ENCODE measurements around the gene CMPK2.

GRCh38 chr2:6896930-6897759 is 31.4 kb upstream of the CMPK2 start:
- TF ChIP-seq JUND (IDR thresholded peaks at IDR 0.05) (no peak), CTCF (IDR thresholded peaks at IDR 0.05) (peak; percentile 90), USF1 (IDR thresholded peaks at IDR 0.05; ENCODE audit: borderline replicate concordance, low read depth) (no peak), TCF12 (IDR thresholded peaks at IDR 0.05) (no peak), FOXM1 (IDR thresholded peaks at IDR 0.05; ENCODE audit: low read depth) (no peak), CHD2 (IDR thresholded peaks at IDR 0.05; ENCODE audit: low read length, partially characterized antibody) (no peak), YY1 (IDR thresholded peaks at IDR 0.05; ENCODE audit: low read depth) (no peak), POLR2AphosphoS5 (IDR thresholded peaks at IDR 0.05; ENCODE audit: low read depth, low read length) (no peak), MXI1 (IDR thresholded peaks at IDR 0.05; ENCODE audit: low read depth, low read length) (no peak), USF2 (IDR thresholded peaks at IDR 0.05; ENCODE audit: borderline replicate concordance, low read depth, low read length) (no peak), NFIC (IDR thresholded peaks at IDR 0.05; ENCODE audit: borderline replicate concordance) (no peak), EP300 (IDR thresholded peaks at IDR 0.05; ENCODE audit: borderline replicate concordance in 1 of 2, low read depth in 1 of 2, low read length in 1 of 2) (no peak), ZBTB33 (IDR thresholded peaks at IDR 0.05; ENCODE audit: borderline replicate concordance, low read depth) (no peak), RCOR1 (IDR thresholded peaks at IDR 0.05; ENCODE audit: low read length) (no peak)

Measured in SK-N-SH (cell line).